Activated CD8-positive, alpha-beta T cell treated with anti-CD3 and anti-CD28 coated beads for 36 hours (primary cell): ENCODE data around the gene TMEM200C. TPM values are rescaled to one million over a fixed set of nuclear protein-coding genes. Genes with fewer than 3 reads are reported as not detected.
"Not testable (repeated sequence)": the region's sequence is repeated elsewhere in the genome, so short reads cannot be mapped to it uniquely, and the experiment has no call there.

ENCODE experiments used
- ATAC-seq: fragments of 200-7000 bp; cut with Tn5 transposase; one replicate; pipeline ENCODE4 v1.10.0; 2021; ENCODE audit warnings: mild to moderate bottlenecking, moderate library complexity
- CTCF ChIA-PET: fragments of 350-600 bp; sonication (Branson Sonifier 250); formaldehyde crosslinking; loops from one replicate; lab custom pipeline; 2021; ENCODE audit warnings: antibody characterized with exemption; lab: Charles Lee
- POLR2A ChIA-PET: fragments of 350-600 bp; sonication (Branson Sonifier 250); formaldehyde crosslinking; loops from one replicate; lab custom pipeline; 2021; ENCODE audit warnings: antibody characterized with exemption; lab: Charles Lee
- DNase-seq: peaks from one replicate; pipeline ENCODE4 v3.0.0-alpha.2; 2020
- H3K27ac Mint-ChIP-seq: one replicate; pipeline ENCODE4 v1.8.0; 2021; ENCODE audit warnings: mild to moderate bottlenecking, mixed read lengths
- H3K27me3 Mint-ChIP-seq: one replicate; pipeline ENCODE4 v1.8.0; 2021; ENCODE audit warnings: mixed read lengths
- H3K36me3 Mint-ChIP-seq: one replicate; pipeline ENCODE4 v1.8.0; 2021; ENCODE audit warnings: low read depth, mixed read lengths
- H3K4me1 Mint-ChIP-seq: one replicate; pipeline ENCODE4 v1.8.0; 2021; ENCODE audit warnings: low read depth, mixed read lengths
- H3K4me3 Mint-ChIP-seq: one replicate; pipeline ENCODE4 v1.8.0; 2021; ENCODE audit warnings: mild to moderate bottlenecking, moderate library complexity, mixed read lengths
- H3K9me3 Mint-ChIP-seq: one replicate; pipeline ENCODE4 v1.8.0; 2021; ENCODE audit warnings: mixed read lengths
- intact Hi-C: fragments of 100-400 bp; cut with micrococcal nuclease; formaldehyde crosslinking; loops from one replicate; pipeline ENCODE4 v1.10.0; 2022
- total RNA-seq, 2 experiments: library from RNA; stranded (reverse); gene quantifications; one replicate each; pipeline ENCODE4 v1.2.3, GENCODE V29; 2021
- TF ChIP-seq, protein P1 (sequence below): fragments of 200-600 bp; IDR thresholded peaks from one replicate; pipeline ENCODE4 v1.8.0; 2022; ENCODE audit warnings: antibody characterized with exemption, mild to moderate bottlenecking

TMEM200C gene
- total RNA-seq, 2 experiments from 2014 or later, result not detected

DNA sequence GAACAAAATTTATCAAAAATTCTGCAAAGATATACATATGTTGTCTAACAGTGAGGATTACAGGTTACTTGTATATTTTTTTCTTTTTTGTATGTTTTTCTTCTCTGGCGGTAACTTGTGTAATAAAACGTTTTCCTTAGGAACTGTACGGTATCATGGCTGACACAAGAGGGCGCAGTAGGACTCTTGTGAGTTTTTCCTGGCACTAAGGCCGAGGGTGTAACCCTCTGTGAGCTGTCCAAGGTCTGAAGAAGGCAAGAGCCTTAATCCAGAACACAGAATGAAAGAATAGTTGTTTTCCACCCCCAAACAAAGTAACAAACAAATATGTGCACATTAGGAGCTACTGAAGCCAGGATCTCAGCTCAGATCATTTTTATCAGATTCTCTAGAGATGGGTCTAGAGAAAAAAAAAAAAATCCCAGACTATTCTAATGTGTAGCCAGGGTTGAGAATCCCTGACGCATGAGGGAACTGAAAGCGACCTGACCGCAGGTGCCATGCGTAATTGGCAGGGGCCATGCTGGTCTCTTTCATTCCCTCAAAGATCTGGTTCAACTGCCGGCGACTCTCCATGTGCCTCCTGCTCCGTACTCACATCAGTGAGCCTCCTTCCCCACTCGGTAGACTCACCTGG, 27.0 kb downstream of the TMEM200C start:
- CTCF ChIA-PET, result interaction anchor here (0.8 to 1.2 kb wide), 2 partner anchors 20 to 344 kb away, joined by 3 read pairs; no protein-coding TSS in a partner anchor

DNA sequence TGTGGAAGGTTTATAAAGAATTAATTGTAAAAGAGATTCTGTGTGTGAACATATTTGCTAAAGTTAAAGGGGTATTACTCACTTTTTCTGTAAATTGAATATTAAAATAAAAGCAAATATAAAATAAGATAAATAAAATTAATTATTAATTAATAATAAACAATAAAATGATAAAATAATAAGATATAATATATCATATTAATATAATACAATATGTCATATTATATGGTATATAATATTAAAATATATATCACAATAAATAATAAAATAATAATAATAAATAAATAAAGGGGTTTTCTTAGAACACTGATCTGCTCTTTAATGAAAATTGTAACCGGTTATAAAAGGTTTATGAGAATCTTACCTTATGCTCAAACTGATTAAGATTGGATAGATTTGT, 29.8 kb downstream of the TMEM200C start:
- intact Hi-C loops, result no loop called here
- no peak overlapping the region for H3K27ac Mint-ChIP-seq
- CTCF ChIA-PET, result no interaction called here
- H3K36me3 Mint-ChIP-seq, result no peaks in the 10 kb centered on the region
- H3K27me3 Mint-ChIP-seq, result peaks cover 1% of the 10 kb centered on the region
- DNase-seq, result no peak
- peaks cover 9% of the 10 kb centered on the region for H3K9me3 Mint-ChIP-seq
- H3K4me1 Mint-ChIP-seq, result no peaks in the 10 kb centered on the region
- POLR2A ChIA-PET, result no interaction called here
- TF ChIP-seq, protein P1, sequence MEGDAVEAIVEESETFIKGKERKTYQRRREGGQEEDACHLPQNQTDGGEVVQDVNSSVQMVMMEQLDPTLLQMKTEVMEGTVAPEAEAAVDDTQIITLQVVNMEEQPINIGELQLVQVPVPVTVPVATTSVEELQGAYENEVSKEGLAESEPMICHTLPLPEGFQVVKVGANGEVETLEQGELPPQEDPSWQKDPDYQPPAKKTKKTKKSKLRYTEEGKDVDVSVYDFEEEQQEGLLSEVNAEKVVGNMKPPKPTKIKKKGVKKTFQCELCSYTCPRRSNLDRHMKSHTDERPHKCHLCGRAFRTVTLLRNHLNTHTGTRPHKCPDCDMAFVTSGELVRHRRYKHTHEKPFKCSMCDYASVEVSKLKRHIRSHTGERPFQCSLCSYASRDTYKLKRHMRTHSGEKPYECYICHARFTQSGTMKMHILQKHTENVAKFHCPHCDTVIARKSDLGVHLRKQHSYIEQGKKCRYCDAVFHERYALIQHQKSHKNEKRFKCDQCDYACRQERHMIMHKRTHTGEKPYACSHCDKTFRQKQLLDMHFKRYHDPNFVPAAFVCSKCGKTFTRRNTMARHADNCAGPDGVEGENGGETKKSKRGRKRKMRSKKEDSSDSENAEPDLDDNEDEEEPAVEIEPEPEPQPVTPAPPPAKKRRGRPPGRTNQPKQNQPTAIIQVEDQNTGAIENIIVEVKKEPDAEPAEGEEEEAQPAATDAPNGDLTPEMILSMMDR, result no peak
- no peak overlapping the region for H3K4me3 Mint-ChIP-seq
- no peak for ATAC-seq

More for the DNA sequence above, 27.0 kb downstream of the TMEM200C start:
- H3K27ac Mint-ChIP-seq, result no peak overlapping the region
- H3K9me3 Mint-ChIP-seq, result no peaks in the 10 kb centered on the region
- TF ChIP-seq, protein P1, result peak; percentile 38
- H3K4me3 Mint-ChIP-seq, result no peak overlapping the region
- intact Hi-C loops, result no loop called here
- no peaks in the 10 kb centered on the region for H3K27me3 Mint-ChIP-seq
- H3K36me3 Mint-ChIP-seq, result no peaks in the 10 kb centered on the region
- peak; percentile 62 for ATAC-seq
- POLR2A ChIA-PET, result no interaction called here
- no peaks in the 10 kb centered on the region for H3K4me1 Mint-ChIP-seq
- peak; percentile 63 for DNase-seq

DNA sequence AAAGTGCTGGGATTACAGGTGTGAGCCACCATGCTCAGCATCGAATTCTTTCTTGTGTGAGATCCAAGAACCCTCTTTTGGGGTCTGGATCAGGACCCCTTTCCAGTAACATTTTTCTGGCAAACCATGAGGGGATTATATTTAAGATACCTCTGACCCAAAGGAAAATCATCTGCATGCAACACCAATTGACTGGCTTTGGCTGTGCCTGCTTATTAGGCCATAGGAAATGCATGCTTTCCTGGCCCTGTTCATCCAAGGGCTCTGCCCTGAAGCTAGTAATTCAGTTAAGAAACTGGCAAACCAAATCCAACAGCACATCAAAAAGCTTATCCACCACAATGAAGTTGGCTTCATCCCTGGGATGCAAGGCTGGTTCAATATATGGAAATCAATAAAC, 33.2 kb downstream of the TMEM200C start:
- H3K4me1 Mint-ChIP-seq, H3K27me3 Mint-ChIP-seq, DNase-seq, intact Hi-C loops, POLR2A ChIA-PET, H3K4me3 Mint-ChIP-seq, CTCF ChIA-PET, H3K36me3 Mint-ChIP-seq, H3K27ac Mint-ChIP-seq, ATAC-seq, H3K9me3 Mint-ChIP-seq: not testable (repeated sequence)

DNA sequence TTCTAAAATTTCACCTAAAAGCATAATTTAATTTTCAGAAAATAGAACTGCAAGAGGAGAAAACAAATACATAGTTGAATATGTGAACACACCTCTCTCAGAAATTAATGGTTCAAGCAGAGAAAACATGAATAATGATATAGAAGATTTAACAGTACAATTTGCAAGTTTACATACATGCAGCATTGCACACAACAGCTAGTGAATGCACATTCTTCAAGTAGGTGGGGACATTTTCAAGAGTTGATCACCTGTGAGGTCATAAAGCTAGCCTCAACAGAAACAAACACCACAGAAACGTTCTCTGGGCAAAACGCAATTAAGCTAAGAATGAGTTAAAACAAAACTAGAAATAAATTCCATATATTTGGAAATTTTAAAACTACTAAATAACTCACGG, 38.1 kb downstream of the TMEM200C start:
- Mint-ChIP-seq H3K4me3 (no peak overlapping the region), H3K27me3 (peaks cover 14% of the 10 kb centered on the region), H3K36me3 (no peaks in the 10 kb centered on the region), H3K27ac (no peak overlapping the region), H3K9me3 (peaks cover 3% of the 10 kb centered on the region), H3K4me1 (no peaks in the 10 kb centered on the region)
- intact Hi-C loops, result no loop called here
- ChIA-PET CTCF (interaction anchor here (1.1 kb wide), 1 partner anchor 10 kb away, joined by 3 read pairs; no protein-coding TSS in a partner anchor), POLR2A (no interaction called here)
- DNase-seq (no peak), ATAC-seq (no peak)
- TF ChIP-seq, protein P1, result no peak

DNA sequence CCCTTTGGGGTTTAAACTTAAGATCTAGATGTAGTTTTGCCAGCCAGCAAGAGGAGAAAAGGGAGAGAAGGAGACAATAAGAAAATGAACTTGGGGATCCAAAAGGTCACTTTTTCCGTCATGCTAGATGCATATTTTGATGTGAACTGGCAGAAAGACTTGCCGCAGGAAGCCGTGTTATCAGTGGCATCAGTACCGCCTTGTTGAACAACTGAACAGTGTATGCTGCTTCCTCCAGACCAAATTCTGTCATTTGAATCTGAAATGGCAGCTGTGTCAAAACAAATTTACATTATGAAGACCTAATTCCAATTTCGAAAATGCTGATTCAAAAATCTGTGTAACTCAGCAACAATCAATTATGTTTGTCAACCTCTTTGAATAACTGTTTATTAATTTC, 42.1 kb downstream of the TMEM200C start:
- Mint-ChIP-seq H3K36me3 (no peaks in the 10 kb centered on the region), H3K4me3 (no peak overlapping the region), H3K27me3 (peaks cover 14% of the 10 kb centered on the region), H3K27ac (no peak overlapping the region), H3K9me3 (no peaks in the 10 kb centered on the region), H3K4me1 (no peaks in the 10 kb centered on the region)
- ATAC-seq, result no peak
- intact Hi-C loops, result no loop called here
- ChIA-PET POLR2A (no interaction called here), CTCF (no interaction called here)
- no peak for DNase-seq
- TF ChIP-seq, protein P1, result no peak
